HepG2 (cell line): ENCODE results near the gene CTSW. TPM values are rescaled to one million over a fixed set of nuclear protein-coding genes. Genes with fewer than 3 reads are reported as not detected.

Source experiments
- NCOA5 ChIP-seq: sonication (generic); formaldehyde crosslinking; IDR thresholded peaks from 2 replicates; pipeline ENCODE4 v1.4.0; 2020; ENCODE audit warnings: missing genetic modification reagents
- PLRG1 ChIP-seq: fragments of 450-650 bp; conservative IDR thresholded peaks from 2 replicates; pipeline ENCODE4 v1.6.1; 2016
- SIN3B ChIP-seq: fragments of 150-350 bp; IDR thresholded peaks from 2 replicates; pipeline ENCODE4 v1.6.1; 2014; ENCODE audit warnings: low read length
- TBX3 ChIP-seq: fragments of 450-650 bp; IDR thresholded peaks from 2 replicates; pipeline ENCODE4 v1.6.1; 2017; ENCODE audit warnings: antibody characterized with exemption, mild to moderate bottlenecking, inconsistent platforms, borderline replicate concordance
- ZKSCAN1 ChIP-seq: fragments of 150-350 bp; IDR thresholded peaks from 2 replicates; pipeline ENCODE4 v1.6.1; 2014; ENCODE audit warnings: low read length
- ZNF230 ChIP-seq: sonication (generic); formaldehyde crosslinking; IDR thresholded peaks from 2 replicates; pipeline ENCODE4 v1.4.0; 2020; ENCODE audit warnings: mild to moderate bottlenecking, missing genetic modification reagents
- ZNF660 ChIP-seq: sonication (generic); formaldehyde crosslinking; IDR thresholded peaks from 2 replicates; pipeline ENCODE4 v1.5.1; 2020; ENCODE audit warnings: mild to moderate bottlenecking, low read depth, missing genetic modification reagents, borderline replicate concordance
- polyA plus RNA-seq, 8 experiments: library from polyadenylated mRNA; depleted of rRNA in 3 of 8; stranded (reverse) in 7 of 8; unstranded in 1 of 8; fragments of >200 nt; fragmentation: Illumina TruSeq in 4 of 8; extraction: Trizol in 4 of 8; gene quantifications; 2 replicates each; pipeline versions ENCODE4 v1.2.1 to v1.2.3, GENCODE V29; 2011 to 2016; ENCODE audit warnings: low read depth in 4 of 8, missing spikeins in 1 of 8, mixed read lengths in 1 of 8; ENCODE audit not compliant: insufficient read depth in 1 of 8
- total RNA-seq, 5 experiments: library from RNA; depleted of rRNA; stranded (reverse); fragments of >200 nt; fragmentation: Illumina TruSeq; extraction: Trizol; gene quantifications; 2 replicates each; pipeline ENCODE4 v1.2.3, GENCODE V29; 2016; ENCODE audit warnings: low read depth in 1 of 5
- TF ChIP-seq, protein P1 (sequence below): sonication (generic); formaldehyde crosslinking; IDR thresholded peaks from 2 replicates; pipeline ENCODE4 v1.8.1; 2023; ENCODE audit warnings: mild to moderate bottlenecking, inconsistent platforms, moderate library complexity, missing genetic modification reagents, borderline replicate concordance
- TF ChIP-seq, protein P2 (sequence below), 2 experiments: sonication (generic) in 1 of 2; formaldehyde crosslinking in 1 of 2; IDR thresholded peaks; 2 replicates each; pipeline versions ENCODE4 v1.6.1 to v1.9.0; 2014 to 2022; ENCODE audit warnings: antibody characterized with exemption in 1 of 2, borderline replicate concordance in 1 of 2, inconsistent platforms in 1 of 2, low read depth in 1 of 2, missing genetic modification reagents in 1 of 2
- TF ChIP-seq, protein P3 (sequence below): sonication (generic); formaldehyde crosslinking; IDR thresholded peaks from 2 replicates; pipeline ENCODE4 v1.4.0; 2020; ENCODE audit warnings: low read depth, missing genetic modification reagents
- TF ChIP-seq, protein P4 (sequence below), 2 experiments: sonication (generic) in 1 of 2; formaldehyde crosslinking in 1 of 2; IDR thresholded peaks; 2 replicates each; pipeline versions ENCODE4 v1.5.1 to v1.6.1; 2011 to 2020; ENCODE audit warnings: borderline replicate concordance in 1 of 2, low read depth in 1 of 2, low read length in 1 of 2, mild to moderate bottlenecking in 1 of 2, missing genetic modification reagents in 1 of 2, moderate library complexity in 1 of 2

CTSW gene
- total and polyA plus RNA-seq, 2 of the 13 experiments (the other 11 are each of a cell fraction or from before 2014, with no cell fraction given): 0.09 TPM; not detected in 1

DNA sequence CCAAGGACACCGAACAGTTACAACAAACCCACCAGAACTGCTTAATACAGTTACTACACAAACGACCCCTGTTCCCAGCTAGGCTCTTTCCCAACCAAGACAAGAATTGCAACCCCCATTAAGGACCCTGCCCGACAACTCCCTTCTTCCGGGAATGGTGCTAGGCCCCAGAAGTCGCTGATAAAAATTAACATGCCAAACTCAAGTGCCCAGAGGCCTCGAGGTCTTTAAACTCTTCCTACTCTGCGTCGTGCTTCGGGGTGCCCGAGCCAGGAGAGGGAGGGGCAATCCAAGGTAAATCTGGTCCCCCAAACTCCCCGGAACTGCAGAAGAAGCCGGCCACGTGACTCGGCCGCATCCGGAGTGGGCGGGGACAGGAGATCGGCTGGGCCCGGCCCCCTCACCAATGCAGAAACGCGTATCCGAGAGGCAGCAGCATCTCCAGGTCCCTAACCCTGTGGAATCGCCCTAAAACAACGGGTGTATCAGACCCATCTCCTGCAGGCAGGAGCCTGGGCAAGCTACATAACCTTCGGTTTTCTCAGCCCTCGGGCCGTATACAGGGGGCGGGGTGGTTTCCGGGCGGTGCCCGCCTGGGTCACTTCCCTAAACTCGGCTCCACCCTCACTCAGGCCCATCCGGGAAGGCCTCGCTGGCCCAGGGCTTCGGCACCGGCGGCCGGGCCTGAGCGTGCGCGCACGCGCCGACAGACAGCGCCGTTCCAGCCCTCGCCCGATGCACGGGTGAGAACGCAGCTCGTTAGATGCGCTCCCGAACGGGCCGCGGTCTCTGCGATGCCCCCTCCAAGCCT is 22.7 kb upstream of the CTSW start (continued):
- TF ChIP-seq, protein P1, sequence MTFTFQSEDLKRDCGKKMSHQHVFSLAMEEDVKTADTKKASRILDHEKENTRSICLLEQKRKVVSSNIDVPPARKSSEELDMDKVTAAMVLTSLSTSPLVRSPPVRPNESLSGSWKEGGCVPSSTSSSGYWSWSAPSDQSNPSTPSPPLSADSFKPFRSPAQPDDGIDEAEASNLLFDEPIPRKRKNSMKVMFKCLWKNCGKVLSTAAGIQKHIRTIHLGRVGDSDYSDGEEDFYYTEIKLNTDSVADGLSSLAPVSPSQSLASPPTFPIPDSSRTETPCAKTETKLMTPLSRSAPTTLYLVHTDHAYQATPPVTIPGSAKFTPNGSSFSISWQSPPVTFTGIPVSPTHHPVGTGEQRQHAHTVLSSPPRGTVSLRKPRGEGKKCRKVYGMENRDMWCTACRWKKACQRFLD (CRISPR knock-in tag): no peak
- TF ChIP-seq ZKSCAN1: no peak
- TF ChIP-seq, protein P2, sequence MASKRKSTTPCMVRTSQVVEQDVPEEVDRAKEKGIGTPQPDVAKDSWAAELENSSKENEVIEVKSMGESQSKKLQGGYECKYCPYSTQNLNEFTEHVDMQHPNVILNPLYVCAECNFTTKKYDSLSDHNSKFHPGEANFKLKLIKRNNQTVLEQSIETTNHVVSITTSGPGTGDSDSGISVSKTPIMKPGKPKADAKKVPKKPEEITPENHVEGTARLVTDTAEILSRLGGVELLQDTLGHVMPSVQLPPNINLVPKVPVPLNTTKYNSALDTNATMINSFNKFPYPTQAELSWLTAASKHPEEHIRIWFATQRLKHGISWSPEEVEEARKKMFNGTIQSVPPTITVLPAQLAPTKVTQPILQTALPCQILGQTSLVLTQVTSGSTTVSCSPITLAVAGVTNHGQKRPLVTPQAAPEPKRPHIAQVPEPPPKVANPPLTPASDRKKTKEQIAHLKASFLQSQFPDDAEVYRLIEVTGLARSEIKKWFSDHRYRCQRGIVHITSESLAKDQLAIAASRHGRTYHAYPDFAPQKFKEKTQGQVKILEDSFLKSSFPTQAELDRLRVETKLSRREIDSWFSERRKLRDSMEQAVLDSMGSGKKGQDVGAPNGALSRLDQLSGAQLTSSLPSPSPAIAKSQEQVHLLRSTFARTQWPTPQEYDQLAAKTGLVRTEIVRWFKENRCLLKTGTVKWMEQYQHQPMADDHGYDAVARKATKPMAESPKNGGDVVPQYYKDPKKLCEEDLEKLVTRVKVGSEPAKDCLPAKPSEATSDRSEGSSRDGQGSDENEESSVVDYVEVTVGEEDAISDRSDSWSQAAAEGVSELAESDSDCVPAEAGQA (IDR thresholded peaks at IDR 0.05; ENCODE audit: low read depth): no peak
- TF ChIP-seq, protein P2 (CRISPR knock-in tag; IDR thresholded peaks at IDR 0.05; ENCODE audit: borderline replicate concordance): 0 out of 2 replicates have a peak, but pooled peaks have one; percentile 52
- TF ChIP-seq SIN3B: no peak
- TF ChIP-seq ZNF660 (CRISPR knock-in tag): no peak
- 0 out of 2 replicates have a peak, but pooled peaks have one; percentile 27 for TF ChIP-seq ZNF230 (CRISPR knock-in tag)
- no peak for TF ChIP-seq TBX3
- TF ChIP-seq, protein P3, sequence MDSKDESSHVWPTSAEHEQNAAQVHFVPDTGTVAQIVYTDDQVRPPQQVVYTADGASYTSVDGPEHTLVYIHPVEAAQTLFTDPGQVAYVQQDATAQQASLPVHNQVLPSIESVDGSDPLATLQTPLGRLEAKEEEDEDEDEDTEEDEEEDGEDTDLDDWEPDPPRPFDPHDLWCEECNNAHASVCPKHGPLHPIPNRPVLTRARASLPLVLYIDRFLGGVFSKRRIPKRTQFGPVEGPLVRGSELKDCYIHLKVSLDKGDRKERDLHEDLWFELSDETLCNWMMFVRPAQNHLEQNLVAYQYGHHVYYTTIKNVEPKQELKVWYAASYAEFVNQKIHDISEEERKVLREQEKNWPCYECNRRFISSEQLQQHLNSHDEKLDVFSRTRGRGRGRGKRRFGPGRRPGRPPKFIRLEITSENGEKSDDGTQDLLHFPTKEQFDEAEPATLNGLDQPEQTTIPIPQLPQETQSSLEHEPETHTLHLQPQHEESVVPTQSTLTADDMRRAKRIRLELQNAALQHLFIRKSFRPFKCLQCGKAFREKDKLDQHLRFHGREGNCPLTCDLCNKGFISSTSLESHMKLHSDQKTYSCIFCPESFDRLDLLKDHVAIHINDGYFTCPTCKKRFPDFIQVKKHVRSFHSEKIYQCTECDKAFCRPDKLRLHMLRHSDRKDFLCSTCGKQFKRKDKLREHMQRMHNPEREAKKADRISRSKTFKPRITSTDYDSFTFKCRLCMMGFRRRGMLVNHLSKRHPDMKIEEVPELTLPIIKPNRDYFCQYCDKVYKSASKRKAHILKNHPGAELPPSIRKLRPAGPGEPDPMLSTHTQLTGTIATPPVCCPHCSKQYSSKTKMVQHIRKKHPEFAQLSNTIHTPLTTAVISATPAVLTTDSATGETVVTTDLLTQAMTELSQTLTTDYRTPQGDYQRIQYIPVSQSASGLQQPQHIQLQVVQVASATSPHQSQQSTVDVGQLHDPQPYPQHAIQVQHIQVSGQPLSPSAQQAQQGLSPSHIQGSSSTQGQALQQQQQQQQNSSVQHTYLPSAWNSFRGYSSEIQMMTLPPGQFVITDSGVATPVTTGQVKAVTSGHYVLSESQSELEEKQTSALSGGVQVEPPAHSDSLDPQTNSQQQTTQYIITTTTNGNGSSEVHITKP (CRISPR knock-in tag): peak; percentile 24; the same call in 1 of the 2 replicates
- no peak for TF ChIP-seq NCOA5 (CRISPR knock-in tag)
- TF ChIP-seq, protein P4, sequence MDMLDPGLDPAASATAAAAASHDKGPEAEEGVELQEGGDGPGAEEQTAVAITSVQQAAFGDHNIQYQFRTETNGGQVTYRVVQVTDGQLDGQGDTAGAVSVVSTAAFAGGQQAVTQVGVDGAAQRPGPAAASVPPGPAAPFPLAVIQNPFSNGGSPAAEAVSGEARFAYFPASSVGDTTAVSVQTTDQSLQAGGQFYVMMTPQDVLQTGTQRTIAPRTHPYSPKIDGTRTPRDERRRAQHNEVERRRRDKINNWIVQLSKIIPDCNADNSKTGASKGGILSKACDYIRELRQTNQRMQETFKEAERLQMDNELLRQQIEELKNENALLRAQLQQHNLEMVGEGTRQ (IDR thresholded peaks at IDR 0.05; ENCODE audit: low read depth, low read length): peak; percentile 70
- TF ChIP-seq, protein P4 (CRISPR knock-in tag; IDR thresholded peaks at IDR 0.05; ENCODE audit: borderline replicate concordance): peak; percentile 93; the same call in 1 of the 2 replicates
- TF ChIP-seq PLRG1: no peak
